HepG2 (cell line): Measurements from ENCODE around the gene GRM8.

ENCODE experiments used
- CC2D1A ChIP-seq: sonication (generic); formaldehyde crosslinking; IDR thresholded peaks from 2 replicates; pipeline ENCODE4 v1.8.1; 2023; ENCODE audit warnings: mild to moderate bottlenecking, missing genetic modification reagents
- FOXA1 ChIP-seq, 2 experiments: fragments of 450-650 bp in 1 of 2; sonication (generic) in 1 of 2; formaldehyde crosslinking in 1 of 2; IDR thresholded peaks; 2 replicates each; pipeline versions ENCODE4 v1.4.0 to v1.6.1; 2016 to 2020; ENCODE audit warnings: missing genetic modification reagents in 1 of 2
- HNRNPL ChIP-seq: fragments of 200-400 bp; formaldehyde crosslinking; IDR thresholded peaks from 2 replicates; pipeline ENCODE4 v1.6.1; 2017; ENCODE audit warnings: mild to moderate bottlenecking, low read depth, low read length
- SSRP1 ChIP-seq: IDR thresholded peaks from 2 replicates; pipeline ENCODE4 v1.6.1; 2016; ENCODE audit warnings: control low read depth
- ZBTB21 ChIP-seq: sonication (generic); formaldehyde crosslinking; IDR thresholded peaks from 2 replicates; pipeline ENCODE4 v1.4.0; 2020; ENCODE audit warnings: missing genetic modification reagents

DNA sequence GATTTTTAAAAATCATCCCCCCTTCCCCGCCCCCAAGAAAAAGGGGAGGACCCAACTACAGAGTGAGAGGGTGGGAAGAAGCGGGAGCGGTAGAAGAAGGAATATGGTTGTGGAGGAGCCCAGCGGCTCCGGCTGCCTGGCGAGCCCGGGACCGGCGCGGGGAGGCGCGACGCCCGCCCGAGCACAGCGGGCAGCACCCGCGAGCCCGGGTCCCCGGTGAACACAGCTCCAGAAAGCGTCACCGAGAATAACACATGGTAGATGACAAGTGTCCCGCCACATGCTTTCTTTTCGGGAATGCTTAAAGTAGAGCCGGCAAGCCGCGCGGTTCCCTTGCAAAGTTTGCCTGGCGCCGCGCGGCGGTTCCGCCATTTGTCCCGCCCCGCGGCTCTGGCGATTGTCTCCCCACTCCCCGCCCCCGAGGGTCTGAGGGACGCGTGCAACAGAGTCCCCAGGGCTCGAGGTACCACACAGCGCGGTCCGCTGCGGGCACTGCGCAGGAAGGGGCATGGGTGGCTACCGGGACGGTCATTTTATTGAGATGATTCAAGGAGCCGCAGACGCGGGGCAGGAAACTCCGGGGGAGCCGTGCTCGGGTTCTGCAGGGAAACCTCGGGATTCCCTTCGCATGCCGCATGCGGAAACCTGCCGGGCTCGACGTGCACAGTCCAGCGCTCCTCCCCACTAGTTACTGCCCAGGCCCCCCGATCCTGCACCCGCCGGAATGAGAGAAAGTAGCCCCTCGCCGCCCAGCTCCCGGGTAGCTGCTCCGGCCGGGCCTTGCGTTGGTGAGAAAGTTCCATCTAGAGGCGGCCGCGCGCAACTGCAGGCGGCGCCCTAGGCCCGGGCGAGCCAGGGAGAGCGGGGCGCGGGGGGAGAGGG, 781 bp upstream of the GRM8 start:
- no peak for TF ChIP-seq HNRNPL
- no peak for TF ChIP-seq ZBTB21 (CRISPR knock-in tag)
- TF ChIP-seq FOXA1 (IDR thresholded peaks at IDR 0.05) = no peak
- TF ChIP-seq FOXA1 (CRISPR knock-in tag; IDR thresholded peaks at IDR 0.05) = no peak
- no peak for TF ChIP-seq SSRP1 (CRISPR knock-in tag)
- no peak for TF ChIP-seq CC2D1A
